Fibroblast of skin of left quadriceps (primary cell): ENCODE data around the gene MACROD2.

Source experiments
- DNase-seq, 2 experiments: peaks; one replicate each; pipeline ENCODE4 v3.0.0-alpha.2; 2013; ENCODE audit warnings: low read depth in 2 of 2

The MACROD2 gene

GRCh38 chr20:16058268-16058667, 2063.0 kb downstream of the MACROD2 start:
- no peak for DNase-seq

- DNase-seq: no peak
Measured at GRCh38 chr20:16059841-16060240, 2064.5 kb downstream of the MACROD2 start.

GRCh38 chr20:16061351-16061750, 2066.0 kb downstream of the MACROD2 start:
- DNase-seq: no peak

- DNase-seq: peak; percentile 35 to 38
Measured at GRCh38 chr20:16062661-16063581, 2067.6 kb downstream of the MACROD2 start.

GRCh38 chr20:16063881-16064280, 2068.6 kb downstream of the MACROD2 start:
- peak; percentile 38 to 46 for DNase-seq

- DNase-seq: peak; percentile 36 to 40
Measured at GRCh38 chr20:16064989-16065707, 2069.8 kb downstream of the MACROD2 start.

- DNase-seq: no peak
Measured at GRCh38 chr20:16066571-16066970, 2071.3 kb downstream of the MACROD2 start.

GRCh38 chr20:16069389-16070010, 2074.2 kb downstream of the MACROD2 start:
- DNase-seq: no peak

GRCh38 chr20:16072220-16072619, 2076.9 kb downstream of the MACROD2 start:
- no peak for DNase-seq

GRCh38 chr20:16078172-16078898, 2083.0 kb downstream of the MACROD2 start:
- no peak for DNase-seq

- DNase-seq: no peak
Measured at GRCh38 chr20:16081421-16081820, 2086.1 kb downstream of the MACROD2 start.

- DNase-seq: no peak
Measured at GRCh38 chr20:16082051-16082550, 2086.8 kb downstream of the MACROD2 start.

GRCh38 chr20:16083639-16084280, 2088.4 kb downstream of the MACROD2 start:
- DNase-seq: no peak

GRCh38 chr20:16095226-16095625, 2099.9 kb downstream of the MACROD2 start:
- DNase-seq: no peak

GRCh38 chr20:16096756-16097326, 2101.5 kb downstream of the MACROD2 start:
- no peak for DNase-seq

GRCh38 chr20:16097788-16098187, 2102.5 kb downstream of the MACROD2 start:
- DNase-seq: no peak

- no peak for DNase-seq
Measured at GRCh38 chr20:16098890-16099639, 2103.7 kb downstream of the MACROD2 start.

GRCh38 chr20:16100111-16100510, 2104.8 kb downstream of the MACROD2 start:
- no peak for DNase-seq

- no peak for DNase-seq
Measured at GRCh38 chr20:16100767-16101166, 2105.5 kb downstream of the MACROD2 start.
